Transverse colon (tissue), 4 donors: ENCODE results near the gene RALGAPA1.

Source experiments
- POLR2AphosphoS5 ChIP-seq, 3 donors: sonication (generic); formaldehyde crosslinking; IDR thresholded peaks; one replicate each; pipeline ENCODE4 v1.6.1; 2016; ENCODE audit warnings: antibody characterized with exemption in 3 of 3
- TF ChIP-seq, protein P1 (sequence below), 5 experiments: fragments of 200-600 bp in 3 of 5; fragments of 450-650 bp in 2 of 5; sonication (generic) in 3 of 5; IDR thresholded peaks; 1 replicate in 2 of 5; 2 replicates in 3 of 5; pipeline ENCODE4 v1.5.1; 2016 to 2017; ENCODE audit warnings: antibody characterized with exemption in 5 of 5, inconsistent platforms in 3 of 5, mild to moderate bottlenecking in 2 of 5, moderate library complexity in 1 of 5

DNA sequence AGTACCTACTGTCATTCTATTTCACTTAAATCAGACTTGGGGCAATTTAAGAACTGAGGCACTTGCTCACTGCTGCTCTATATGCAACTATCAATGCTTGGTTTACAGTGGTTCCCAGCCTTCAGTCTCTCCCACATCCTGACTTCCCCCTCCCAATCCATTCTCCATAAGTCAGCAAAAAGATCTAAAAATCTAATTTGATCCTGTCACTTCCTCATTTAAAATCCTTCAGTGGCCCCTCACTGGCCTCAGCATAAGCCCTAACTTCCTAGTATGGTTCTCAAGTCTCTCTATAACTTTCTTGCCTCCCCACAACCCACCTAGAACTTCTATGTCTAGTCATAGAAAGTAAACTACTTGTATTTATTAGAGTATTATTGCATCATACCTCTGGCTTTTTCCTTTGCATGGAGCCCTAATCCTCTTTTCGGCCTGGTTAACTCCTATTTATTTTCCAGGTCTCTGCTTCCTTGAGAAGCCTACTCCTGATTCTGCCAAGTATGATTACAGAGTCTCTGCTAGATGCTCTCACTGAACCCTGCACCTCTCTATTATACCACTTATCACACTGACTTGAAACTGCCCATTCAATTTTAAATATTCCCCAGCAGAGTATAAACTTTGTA is 130.6 kb downstream of the RALGAPA1 start:
- TF ChIP-seq POLR2AphosphoS5 (IDR thresholded peaks at IDR 0.05) = no peak
- TF ChIP-seq, protein P1, sequence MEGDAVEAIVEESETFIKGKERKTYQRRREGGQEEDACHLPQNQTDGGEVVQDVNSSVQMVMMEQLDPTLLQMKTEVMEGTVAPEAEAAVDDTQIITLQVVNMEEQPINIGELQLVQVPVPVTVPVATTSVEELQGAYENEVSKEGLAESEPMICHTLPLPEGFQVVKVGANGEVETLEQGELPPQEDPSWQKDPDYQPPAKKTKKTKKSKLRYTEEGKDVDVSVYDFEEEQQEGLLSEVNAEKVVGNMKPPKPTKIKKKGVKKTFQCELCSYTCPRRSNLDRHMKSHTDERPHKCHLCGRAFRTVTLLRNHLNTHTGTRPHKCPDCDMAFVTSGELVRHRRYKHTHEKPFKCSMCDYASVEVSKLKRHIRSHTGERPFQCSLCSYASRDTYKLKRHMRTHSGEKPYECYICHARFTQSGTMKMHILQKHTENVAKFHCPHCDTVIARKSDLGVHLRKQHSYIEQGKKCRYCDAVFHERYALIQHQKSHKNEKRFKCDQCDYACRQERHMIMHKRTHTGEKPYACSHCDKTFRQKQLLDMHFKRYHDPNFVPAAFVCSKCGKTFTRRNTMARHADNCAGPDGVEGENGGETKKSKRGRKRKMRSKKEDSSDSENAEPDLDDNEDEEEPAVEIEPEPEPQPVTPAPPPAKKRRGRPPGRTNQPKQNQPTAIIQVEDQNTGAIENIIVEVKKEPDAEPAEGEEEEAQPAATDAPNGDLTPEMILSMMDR (IDR thresholded peaks at IDR 0.05) = no peak
